Natural killer cell (primary cell): Measurements from ENCODE around the gene TAL1. TPM values are rescaled to one million over a fixed set of nuclear protein-coding genes. Genes with fewer than 3 reads are reported as not detected.

Experiments used
- ATAC-seq, 3 donors: fragments of 150-1000 bp in 2 of 3; fragments of 200-7000 bp in 1 of 3; cut with Tn5 transposase; 1 replicate in 1 of 3; 2 replicates in 2 of 3; pipeline ENCODE4 v1.10.0; 2021; ENCODE audit warnings: mild to moderate bottlenecking in 2 of 3, moderate library complexity in 2 of 3
- DNase-seq, 2 donors: peaks; one replicate each; pipeline versions ENCODE4 v3.0.0 to v3.0.0-alpha.2; 2013 to 2021; ENCODE audit warnings: mixed read lengths in 1 of 2
- H3K27ac ChIP-seq: one replicate; pipeline ENCODE4 v1.5.1; 2013; ENCODE audit warnings: mild to moderate bottlenecking, low read length
- H3K27me3 ChIP-seq: one replicate; pipeline ENCODE4 v1.6.1; 2013; ENCODE audit warnings: low read length; ENCODE audit not compliant: control insufficient read depth, insufficient read depth
- H3K36me3 ChIP-seq: one replicate; pipeline ENCODE4 v1.6.1; 2013; ENCODE audit warnings: low read length; ENCODE audit not compliant: control insufficient read depth, insufficient read depth
- H3K4me1 ChIP-seq: one replicate; pipeline ENCODE4 v1.6.1; 2013; ENCODE audit warnings: low read length; ENCODE audit not compliant: control insufficient read depth, insufficient read depth
- H3K4me3 ChIP-seq: one replicate; pipeline ENCODE4 v1.5.1; 2013; ENCODE audit warnings: low read length
- H3K9me3 ChIP-seq: one replicate; pipeline ENCODE4 v1.6.1; 2013; ENCODE audit warnings: low read length; ENCODE audit not compliant: control insufficient read depth, insufficient read depth
- H3K27ac Mint-ChIP-seq, 2 donors: one replicate each; pipeline ENCODE4 v1.8.0; 2022; ENCODE audit warnings: mild to moderate bottlenecking in 2 of 2, mixed read lengths in 2 of 2, moderate library complexity in 1 of 2
- H3K27me3 Mint-ChIP-seq, 2 donors: one replicate each; pipeline ENCODE4 v1.8.0; 2022; ENCODE audit warnings: low read depth in 2 of 2, mixed read lengths in 2 of 2
- H3K36me3 Mint-ChIP-seq: one replicate; pipeline ENCODE4 v1.8.0; 2022; ENCODE audit warnings: mixed read lengths
- H3K4me1 Mint-ChIP-seq, 2 donors: one replicate each; pipeline ENCODE4 v1.8.0; 2022; ENCODE audit warnings: mixed read lengths in 2 of 2
- H3K4me3 Mint-ChIP-seq: one replicate; pipeline ENCODE4 v1.8.0; 2022; ENCODE audit warnings: mild to moderate bottlenecking, moderate library complexity, mixed read lengths
- H3K9me3 Mint-ChIP-seq, 2 donors: one replicate each; pipeline ENCODE4 v1.8.0; 2022; ENCODE audit warnings: mixed read lengths in 2 of 2
- CTCF ChIP-seq: fragments of 200-600 bp; IDR thresholded peaks from one replicate; pipeline ENCODE4 v1.8.0; 2022; ENCODE audit warnings: antibody characterized with exemption
- WGBS: methylation state at CpG from one replicate; pipeline ENCODE4 v1.1.7; 2013; ENCODE audit warnings: missing lambda C conversion rate; ENCODE audit not compliant: insufficient coverage; 5-methylcytosine and 5-hydroxymethylcytosine counted together
- intact Hi-C: fragments of 100-400 bp; cut with micrococcal nuclease; formaldehyde crosslinking; loops from one replicate; pipeline ENCODE4 v1.14.2; 2022
- total RNA-seq, 4 donors: library from RNA; stranded (reverse); fragments of 120-200 nt in 1 of 4; gene quantifications; one replicate each; pipeline versions ENCODE4 v1.2.3 to v1.2.4, GENCODE V29; 2013 to 2022

TAL1 gene
- total RNA-seq, 3 donors from 2014 or later (not counting 1 experiment from before 2014, with no cell fraction given): 0.91 to 6.7 (median 3.5) TPM

- 100% methylated on average over 1 of the region's 1 CpG for WGBS
- peak in 2 of 3 donors; percentile 54 to 64 for ATAC-seq
- TF ChIP-seq CTCF: peak; percentile 61
- Mint-ChIP-seq H3K36me3 (no peaks in the 10 kb centered on the region), H3K9me3 (no peaks in the 10 kb centered on the region), H3K4me1 (no peaks in the 10 kb centered on the region), H3K27ac (no peak overlapping the region), H3K4me3 (no peak overlapping the region), H3K27me3 (no peaks in the 10 kb centered on the region)
- Histone ChIP-seq H3K9me3 (no peaks in the 10 kb centered on the region), H3K27ac (no peak overlapping the region), H3K36me3 (no peaks in the 10 kb centered on the region), H3K4me3 (no peak overlapping the region), H3K4me1 (no peaks in the 10 kb centered on the region), H3K27me3 (no peaks in the 10 kb centered on the region)
- peak in 1 of 2 donors; percentile 59 for DNase-seq
- intact Hi-C loops: no loop called here
These were observed 30.9 kb upstream of the TAL1 start for GRCh38 chr1:47262787-47263413.

GRCh38 chr1:47257224-47257623 is 25.2 kb upstream of the TAL1 start:
- Mint-ChIP-seq H3K36me3 (no peaks in the 10 kb centered on the region), H3K27ac (no peak overlapping the region)

GRCh38 chr1:47252795-47253194 is 20.8 kb upstream of the TAL1 start:
- H3K4me3 ChIP-seq: no peak overlapping the region
- H3K4me1 ChIP-seq: no peaks in the 10 kb centered on the region
- no peak for TF ChIP-seq CTCF
- H3K36me3 Mint-ChIP-seq: no peaks in the 10 kb centered on the region
- WGBS: 92% methylated on average over 5 of the region's 5 CpGs
- H3K9me3 Mint-ChIP-seq: no peaks in the 10 kb centered on the region
- no peak overlapping the region for H3K4me3 Mint-ChIP-seq
- intact Hi-C loops: no loop called here
- H3K9me3 ChIP-seq: no peaks in the 10 kb centered on the region
- DNase-seq (no peak), ATAC-seq (no peak)
- H3K27me3 ChIP-seq: no peaks in the 10 kb centered on the region
- H3K27me3 Mint-ChIP-seq: no peaks in the 10 kb centered on the region
- no peak overlapping the region for H3K27ac ChIP-seq
- no peak overlapping the region for H3K27ac Mint-ChIP-seq
- H3K4me1 Mint-ChIP-seq: no peaks in the 10 kb centered on the region
- no peaks in the 10 kb centered on the region for H3K36me3 ChIP-seq

More at GRCh38 chr1:47257224-47257623, 25.2 kb upstream of the TAL1 start:
- Histone ChIP-seq H3K36me3 (no peaks in the 10 kb centered on the region), H3K4me1 (no peaks in the 10 kb centered on the region), H3K9me3 (no peaks in the 10 kb centered on the region), H3K4me3 (no peak overlapping the region), H3K27ac (no peak overlapping the region), H3K27me3 (no peaks in the 10 kb centered on the region)
- intact Hi-C loops: no loop called here
- Mint-ChIP-seq H3K9me3 (no peaks in the 10 kb centered on the region), H3K4me1 (no peaks in the 10 kb centered on the region), H3K27me3 (no peaks in the 10 kb centered on the region), H3K4me3 (no peak overlapping the region)
- WGBS: 66% methylated on average over 2 of the region's 2 CpGs
- DNase-seq (no peak), ATAC-seq (no peak)
- no peak for TF ChIP-seq CTCF

- DNase-seq: no peak
- Histone ChIP-seq H3K9me3 (no peaks in the 10 kb centered on the region), H3K27ac (no peak overlapping the region), H3K4me1 (no peaks in the 10 kb centered on the region), H3K36me3 (no peaks in the 10 kb centered on the region), H3K27me3 (no peaks in the 10 kb centered on the region), H3K4me3 (no peak overlapping the region)
- no peak overlapping the region for H3K4me3 Mint-ChIP-seq
- H3K9me3 Mint-ChIP-seq: no peaks in the 10 kb centered on the region
- H3K4me1 Mint-ChIP-seq: no peaks in the 10 kb centered on the region
- no peak for TF ChIP-seq CTCF
- H3K36me3 Mint-ChIP-seq: no peaks in the 10 kb centered on the region
- H3K27ac Mint-ChIP-seq: no peak overlapping the region
- H3K27me3 Mint-ChIP-seq: no peaks in the 10 kb centered on the region
- intact Hi-C loops: no loop called here
- WGBS: no CpG with 5 or more reads among the region's 1 CpG
- ATAC-seq: no peak
These were observed 20.3 kb upstream of the TAL1 start for GRCh38 chr1:47252369-47252768.
